DOHH2 (cell line): ENCODE results near the gene CLEC14A.

Source experiments
- H3F3A ChIP-seq: fragments of 200-600 bp; sonication (generic), shearing (Covaris generic); 2 replicates; pipeline ENCODE4 v1.6.0; 2016; ENCODE audit warnings: antibody characterized with exemption, mild to moderate bottlenecking; ENCODE audit not compliant: control insufficient read depth, insufficient read depth
- H3K27ac ChIP-seq: fragments of 200-600 bp; sonication (generic); 2 replicates; pipeline ENCODE4 v1.5.1; 2014; ENCODE audit warnings: low read depth, mild to moderate bottlenecking, low read length, moderate library complexity
- H3K27me3 ChIP-seq: fragments of 200-600 bp; sonication (generic); 2 replicates; pipeline ENCODE4 v1.6.1; 2014; ENCODE audit warnings: mild to moderate bottlenecking, low read length, mixed read lengths; ENCODE audit not compliant: control insufficient read depth
- H3K36me3 ChIP-seq: fragments of 200-600 bp; sonication (generic); 2 replicates; pipeline ENCODE4 v1.6.1; 2014; ENCODE audit warnings: mild to moderate bottlenecking, low read length, moderate library complexity, mixed read lengths; ENCODE audit not compliant: control insufficient read depth
- H3K4me1 ChIP-seq: fragments of 200-600 bp; sonication (generic); 2 replicates; pipeline ENCODE4 v1.6.1; 2014; ENCODE audit warnings: mild to moderate bottlenecking, low read length, mixed read lengths; ENCODE audit not compliant: control insufficient read depth
- H3K4me2 ChIP-seq: fragments of 200-600 bp; sonication (generic); 2 replicates; pipeline ENCODE4 v1.6.0; 2014; ENCODE audit warnings: mild to moderate bottlenecking, low read length, moderate library complexity
- H3K4me3 ChIP-seq: fragments of 200-600 bp; sonication (generic); 2 replicates; pipeline ENCODE4 v1.5.1; 2014; ENCODE audit warnings: mild to moderate bottlenecking, low read length, mixed read lengths
- H3K79me2 ChIP-seq: fragments of 200-600 bp; sonication (generic); 2 replicates; pipeline ENCODE4 v1.6.1; 2014; ENCODE audit warnings: mild to moderate bottlenecking, low read length, mixed read lengths; ENCODE audit not compliant: control insufficient read depth
- H3K9me2 ChIP-seq: fragments of 200-600 bp; sonication (generic); replicated peaks from 2 replicates; pipeline ENCODE4 v1.6.1; 2014; ENCODE audit warnings: mild to moderate bottlenecking, low read length, mixed read lengths; ENCODE audit not compliant: control insufficient read depth
- H3K9me3 ChIP-seq: fragments of 200-600 bp; sonication (generic); 2 replicates; pipeline ENCODE4 v1.6.1; 2014; ENCODE audit warnings: antibody characterized with exemption, low read length, mixed read lengths; ENCODE audit not compliant: control insufficient read depth, insufficient read depth
- H4K20me1 ChIP-seq: fragments of 200-600 bp; sonication (generic); 2 replicates; pipeline ENCODE4 v1.6.0; 2014; ENCODE audit warnings: low read depth, mild to moderate bottlenecking, antibody characterized with exemption, low read length, moderate library complexity; ENCODE audit not compliant: control insufficient read depth, insufficient read depth
- CTCF ChIP-seq: fragments of 200-600 bp; sonication (generic); IDR thresholded peaks from one replicate; pipeline ENCODE4 v1.5.1; 2014; ENCODE audit warnings: antibody characterized with exemption, mild to moderate bottlenecking, low read depth, low read length; ENCODE audit not compliant: poor library complexity, severe bottlenecking
- EZH2phosphoT487 ChIP-seq: fragments of 200-600 bp; sonication (generic); IDR thresholded peaks from 2 replicates; pipeline ENCODE4 v1.6.1; 2017; ENCODE audit warnings: borderline replicate concordance, mild to moderate bottlenecking, antibody characterized with exemption, low read length, moderate library complexity, mixed read lengths

CLEC14A gene

DNA sequence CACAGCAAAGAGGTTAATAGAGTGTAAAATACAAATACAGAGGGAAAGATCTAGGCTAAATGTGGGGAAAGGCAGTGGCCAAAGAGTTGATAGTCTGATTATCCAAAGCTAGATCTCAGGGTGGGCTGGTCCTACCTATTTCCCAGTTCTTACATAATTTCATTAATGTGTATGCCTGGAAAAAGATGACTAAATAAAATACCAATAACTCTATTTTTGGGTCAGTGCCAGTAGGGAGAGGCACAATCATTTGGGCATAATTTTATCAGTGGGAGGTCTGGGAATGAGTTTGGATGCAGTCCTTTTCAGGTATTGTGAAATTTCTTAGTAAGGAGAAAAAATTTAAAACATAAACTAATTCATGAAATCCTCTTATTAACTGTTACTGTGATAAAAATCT is 30.6 kb upstream of the CLEC14A start:
- no peaks in the 10 kb centered on the region for H3K4me1 ChIP-seq
- TF ChIP-seq EZH2phosphoT487, result no peak
- H3K27me3 ChIP-seq, result no peaks in the 10 kb centered on the region
- H3K4me2 ChIP-seq, result no peak overlapping the region
- H3K27ac ChIP-seq, result no peak overlapping the region
- H3K9me3 ChIP-seq, result no peaks in the 10 kb centered on the region
- no peaks in the 10 kb centered on the region for H3K36me3 ChIP-seq
- no peak overlapping the region for H3K4me3 ChIP-seq
- no peaks in the 10 kb centered on the region for H3K9me2 ChIP-seq
- H3K79me2 ChIP-seq, result no peaks in the 10 kb centered on the region
- H3F3A ChIP-seq, result no peaks in the 10 kb centered on the region
- H4K20me1 ChIP-seq, result no peaks in the 10 kb centered on the region

- Histone ChIP-seq H3K36me3 (no peaks in the 10 kb centered on the region), H4K20me1 (no peaks in the 10 kb centered on the region), H3F3A (no peaks in the 10 kb centered on the region), H3K9me2 (no peaks in the 10 kb centered on the region), H3K4me2 (no peak overlapping the region), H3K4me1 (no peaks in the 10 kb centered on the region), H3K4me3 (no peak overlapping the region), H3K27me3 (no peaks in the 10 kb centered on the region), H3K79me2 (no peaks in the 10 kb centered on the region), H3K9me3 (no peaks in the 10 kb centered on the region), H3K27ac (no peak overlapping the region)
- no peak for TF ChIP-seq CTCF
These were observed 30.1 kb upstream of the CLEC14A start for GRCh38 chr14:38285962-38286361.

GRCh38 chr14:38282936-38283335 is 27.0 kb upstream of the CLEC14A start:
- TF ChIP-seq EZH2phosphoT487, result no peak
- TF ChIP-seq CTCF, result no peak
- Histone ChIP-seq H3K27ac (no peak overlapping the region), H4K20me1 (no peaks in the 10 kb centered on the region), H3K9me2 (no peaks in the 10 kb centered on the region), H3K79me2 (no peaks in the 10 kb centered on the region), H3K9me3 (no peaks in the 10 kb centered on the region), H3K4me3 (no peak overlapping the region), H3F3A (no peaks in the 10 kb centered on the region), H3K36me3 (no peaks in the 10 kb centered on the region), H3K4me2 (no peak overlapping the region), H3K27me3 (no peaks in the 10 kb centered on the region), H3K4me1 (no peaks in the 10 kb centered on the region)

DNA sequence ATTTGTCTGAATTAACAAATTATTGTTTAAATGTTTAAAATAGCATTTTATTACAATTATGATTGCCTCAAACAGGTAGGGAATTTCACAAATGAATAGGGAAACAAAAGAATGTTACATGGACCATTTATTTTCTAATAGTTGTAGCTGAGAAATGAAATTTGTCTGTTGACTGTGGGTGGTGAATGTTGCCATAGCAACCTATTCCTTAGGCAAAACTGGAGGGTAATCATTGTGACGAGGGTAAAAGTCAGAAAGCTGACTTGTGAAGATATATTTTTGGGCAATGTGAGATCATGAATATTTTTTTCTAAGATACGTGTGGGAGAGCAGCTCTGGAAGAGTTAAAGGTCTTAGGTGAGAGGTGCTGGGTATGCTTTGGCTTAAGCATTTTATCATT is 24.2 kb upstream of the CLEC14A start:
- Histone ChIP-seq H3K27ac (no peak overlapping the region), H3K27me3 (no peaks in the 10 kb centered on the region), H3F3A (no peaks in the 10 kb centered on the region), H3K9me3 (no peaks in the 10 kb centered on the region), H3K4me3 (no peak overlapping the region), H3K79me2 (no peaks in the 10 kb centered on the region), H3K36me3 (no peaks in the 10 kb centered on the region), H3K4me1 (no peaks in the 10 kb centered on the region), H3K4me2 (no peak overlapping the region), H4K20me1 (no peaks in the 10 kb centered on the region), H3K9me2 (no peaks in the 10 kb centered on the region)
- TF ChIP-seq CTCF (no peak), EZH2phosphoT487 (no peak)
